Activated T-helper 1 cell treated with anti-CD3 and anti-CD28 coated beads, Interleukin-2, amount 50 U/mL, for 16 hours (primary cell): ENCODE results near the gene TIMM44.
"Not testable (repeated sequence)": the region's sequence is repeated elsewhere in the genome, so short reads cannot be mapped to it uniquely, and the experiment has no call there.

ENCODE experiments used
- DNase-seq, 2 donors: peaks; one replicate each; pipeline ENCODE4 v3.0.0-alpha.2; 2020; ENCODE audit warnings: low read depth in 1 of 2, low spot score in 1 of 2

The TIMM44 gene

GRCh38 chr19:7926021-7926726 lies 17.3 kb downstream of the TIMM44 start, which contains the start of gene CTXN1:
CTXN1 (minus strand) TSS chr19:7926135; CDS start chr19:7925538, 597 bp downstream.
- peak; percentile 65 to 69 for DNase-seq

- DNase-seq: peak; percentile 51 to 65
These were observed 18.2 kb downstream of the TIMM44 start for GRCh38 chr19:7925171-7925851.

- DNase-seq: no peak
These were observed 18.8 kb downstream of the TIMM44 start for GRCh38 chr19:7924651-7925170.

- no peak for DNase-seq
These were observed 19.2 kb downstream of the TIMM44 start for GRCh38 chr19:7924241-7924640.

- no peak for DNase-seq
These were observed 19.9 kb downstream of the TIMM44 start for GRCh38 chr19:7923295-7924191.

GRCh38 chr19:7922836-7923195 lies 20.6 kb downstream of the TIMM44 start:
- no peak for DNase-seq

- DNase-seq: no peak
These were observed 21.3 kb downstream of the TIMM44 start for GRCh38 chr19:7921967-7922835.

GRCh38 chr19:7921302-7921966 lies 22.0 kb downstream of the TIMM44 start:
- no peak for DNase-seq

GRCh38 chr19:7920519-7921301 lies 22.8 kb downstream of the TIMM44 start:
- DNase-seq: peak; percentile 99 to 100

- peak; percentile 92 for DNase-seq
These were observed 23.6 kb downstream of the TIMM44 start, which contains the start of gene SNAPC2 for GRCh38 chr19:7919610-7920518. SNAPC2 (plus strand) TSS chr19:7920338; CDS start chr19:7920367, 29 bp downstream.

GRCh38 chr19:7918615-7919421 lies 24.6 kb downstream of the TIMM44 start:
- no peak for DNase-seq

GRCh38 chr19:7918062-7918614 lies 25.3 kb downstream of the TIMM44 start:
- DNase-seq: not testable (repeated sequence)

GRCh38 chr19:7917267-7918061 lies 26.0 kb downstream of the TIMM44 start:
- DNase-seq: no peak

- no peak for DNase-seq
These were observed 26.6 kb downstream of the TIMM44 start for GRCh38 chr19:7916955-7917266.

- DNase-seq: no peak
These were observed 27.1 kb downstream of the TIMM44 start for GRCh38 chr19:7916103-7916954.
